Stimulated activated CD8-positive, alpha-beta memory T cell treated with anti-CD3 and anti-CD28 coated beads, Interleukin-12 subunit alpha, Interleukin-12 subunit beta, amount 100 ng/mL, for 24 hours (primary cell): Measurements from ENCODE around the gene RASL10A.
"Not testable (repeated sequence)": the region's sequence is repeated elsewhere in the genome, so short reads cannot be mapped to it uniquely, and the experiment has no call there.

Experiments
- DNase-seq: peaks from one replicate; pipeline ENCODE4 v3.0.0-alpha.2; 2020; ENCODE audit errors: extremely low read depth

The RASL10A gene, protein sequence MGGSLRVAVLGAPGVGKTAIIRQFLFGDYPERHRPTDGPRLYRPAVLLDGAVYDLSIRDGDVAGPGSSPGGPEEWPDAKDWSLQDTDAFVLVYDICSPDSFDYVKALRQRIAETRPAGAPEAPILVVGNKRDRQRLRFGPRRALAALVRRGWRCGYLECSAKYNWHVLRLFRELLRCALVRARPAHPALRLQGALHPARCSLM

DNA sequence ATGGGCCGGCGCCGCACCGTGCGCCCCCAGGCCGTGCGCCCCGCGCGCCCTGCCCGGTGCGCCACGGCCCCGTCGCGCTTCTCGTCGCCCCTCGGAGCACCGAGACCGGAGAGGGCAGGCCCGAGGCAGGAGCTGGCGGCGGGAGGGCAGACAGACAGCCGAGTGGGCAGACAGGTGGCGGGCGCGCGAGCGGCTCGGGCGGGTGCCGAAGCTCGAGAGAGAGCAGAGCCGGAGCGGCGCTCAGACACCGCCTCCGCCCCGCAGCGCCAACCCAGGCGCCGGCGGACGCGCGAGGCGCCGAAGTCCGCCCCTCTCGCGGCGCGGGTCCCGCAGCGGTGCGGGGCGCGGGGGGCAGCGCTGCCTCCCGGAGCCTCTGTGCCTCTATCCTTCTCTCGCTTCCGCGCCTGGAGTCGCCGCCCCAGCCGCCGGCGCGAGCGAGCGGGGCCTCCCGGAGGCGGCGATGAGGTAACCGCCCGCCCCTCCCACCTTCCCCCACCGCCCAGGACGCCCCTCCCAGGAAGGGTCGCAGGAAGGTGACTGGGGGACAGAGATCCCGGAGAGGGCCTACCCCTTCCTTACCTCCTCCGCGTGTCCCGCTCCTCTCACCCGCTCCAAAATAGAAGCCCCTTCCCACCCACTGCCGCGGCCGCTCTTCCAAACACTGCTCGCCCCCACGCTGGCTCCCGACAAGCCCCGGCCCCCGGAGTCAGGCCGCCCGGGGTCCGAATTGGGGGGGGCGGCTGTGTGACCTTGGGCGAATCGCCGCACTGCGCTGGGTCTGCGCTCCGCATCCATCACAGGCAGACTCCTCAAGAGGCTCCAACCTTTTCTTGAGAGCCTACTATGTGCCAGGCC lies at the start of gene RASL10A:
Gene RASL10A (minus strand): TSS at position 412 of the 855 bp plus-strand sequence. CDS start 451 bp downstream, outside the sequence.
- no peak for DNase-seq

DNA sequence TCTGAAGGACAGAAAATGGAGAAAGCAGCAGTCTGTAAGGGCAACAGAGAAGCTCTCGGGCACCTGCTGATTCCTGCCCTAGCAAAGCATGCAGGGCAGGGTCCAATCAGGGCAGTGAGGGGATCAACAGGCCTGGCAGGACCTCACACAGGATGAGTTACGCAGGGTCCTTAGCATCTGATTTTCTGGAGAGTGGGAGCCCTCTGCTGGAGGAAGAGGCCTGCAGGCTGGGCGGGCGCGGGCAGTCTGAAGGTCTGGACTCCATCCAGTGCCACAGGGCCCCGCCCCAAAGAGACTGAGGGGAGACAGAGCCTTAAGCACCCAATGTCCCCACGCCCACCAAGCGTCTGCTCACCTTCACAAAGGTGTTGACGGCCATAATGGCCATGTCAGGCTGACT lies 44.0 kb upstream of the RASL10A start:
- no peak for DNase-seq

DNA sequence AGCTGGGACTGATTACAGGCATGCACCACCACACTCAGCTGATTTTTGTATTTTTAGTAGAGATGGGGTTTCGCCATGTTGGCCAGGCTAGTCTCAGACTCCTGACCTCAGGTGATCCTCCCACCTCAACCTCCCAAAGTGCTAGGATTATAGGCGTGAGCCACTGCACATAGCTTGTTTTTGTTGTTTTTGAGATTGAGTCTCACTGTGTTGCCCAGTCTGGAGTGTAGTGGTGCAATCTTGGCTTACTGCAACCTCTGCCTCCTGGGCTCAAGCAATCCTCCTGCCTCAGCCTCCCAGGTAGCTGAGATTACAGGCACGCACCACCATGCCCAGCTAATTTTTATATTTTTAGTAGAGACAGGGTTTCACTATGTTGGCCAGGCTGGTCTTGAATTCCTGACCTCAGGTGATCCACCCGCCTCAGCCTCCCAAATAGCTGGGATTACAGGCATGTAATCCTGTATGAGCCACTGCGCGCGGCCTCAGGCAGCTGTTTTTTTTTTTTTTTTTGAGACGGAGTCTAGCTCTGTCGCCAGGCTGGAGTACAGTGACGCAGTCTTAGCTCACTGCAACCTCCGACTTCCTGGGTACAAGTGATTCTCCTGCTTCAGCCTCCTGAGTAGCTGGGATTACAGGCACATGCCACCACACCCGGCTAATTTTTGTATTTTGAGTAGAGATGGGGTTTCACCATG lies 41.8 kb upstream of the RASL10A start:
- DNase-seq, result not testable (repeated sequence)

DNA sequence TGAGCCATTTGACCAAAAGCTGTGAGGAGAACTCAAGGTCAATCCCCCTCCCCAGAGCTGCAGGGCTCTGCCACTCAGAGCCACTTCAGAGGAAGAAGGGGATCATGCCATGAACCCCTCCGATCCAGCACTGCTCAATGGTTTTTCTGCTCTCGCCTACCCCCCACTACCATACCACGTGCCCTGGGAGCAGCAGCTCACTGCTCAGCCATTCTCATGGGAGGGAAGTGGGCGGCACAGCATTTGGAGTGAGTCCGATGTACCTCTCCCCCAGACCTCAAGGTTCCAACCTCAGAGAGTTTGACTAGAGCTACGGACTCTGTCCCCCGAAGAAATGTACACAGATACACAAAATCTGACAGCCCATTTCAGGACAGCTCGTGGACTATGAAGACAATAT lies 38.4 kb upstream of the RASL10A start:
- no peak for DNase-seq

DNA sequence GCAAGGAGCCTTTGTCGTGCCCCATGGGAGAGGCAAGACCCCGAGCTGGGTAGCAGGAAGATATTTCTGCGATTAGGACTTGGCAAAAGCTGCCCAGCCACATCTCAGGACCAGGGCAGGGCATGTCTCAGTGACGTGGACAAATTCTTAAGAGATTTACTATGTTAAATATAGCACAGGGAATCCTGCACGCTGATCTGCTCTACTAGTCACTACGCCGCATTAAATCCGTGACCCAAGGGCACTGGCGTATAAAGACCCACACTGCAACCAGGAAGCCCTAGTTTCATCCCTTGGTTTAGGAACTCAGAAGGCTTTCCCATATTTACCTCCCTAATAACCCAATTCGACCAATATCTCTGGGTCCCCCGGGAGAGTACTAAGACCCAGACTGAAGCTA lies 37.8 kb upstream of the RASL10A start:
- DNase-seq, result no peak

DNA sequence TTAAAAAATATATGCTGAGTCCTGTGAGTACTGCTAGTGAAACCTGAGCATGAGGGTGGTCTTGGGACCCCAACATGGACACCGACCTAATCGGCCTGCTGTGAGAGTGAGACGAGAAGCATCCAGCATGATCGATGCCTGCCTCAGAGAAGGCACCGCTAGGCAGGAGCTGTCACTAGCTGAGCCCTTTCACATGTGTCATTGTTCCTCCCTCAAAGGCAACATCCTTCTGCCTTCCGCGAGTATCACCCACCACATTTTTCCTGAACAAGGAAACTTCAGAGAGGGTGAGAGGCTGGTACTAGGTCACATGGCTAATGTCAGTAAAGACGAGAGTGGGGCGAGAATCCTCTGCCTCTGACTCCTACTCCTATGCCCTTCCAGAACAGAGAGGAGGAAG lies 37.3 kb upstream of the RASL10A start:
- DNase-seq, result no peak

DNA sequence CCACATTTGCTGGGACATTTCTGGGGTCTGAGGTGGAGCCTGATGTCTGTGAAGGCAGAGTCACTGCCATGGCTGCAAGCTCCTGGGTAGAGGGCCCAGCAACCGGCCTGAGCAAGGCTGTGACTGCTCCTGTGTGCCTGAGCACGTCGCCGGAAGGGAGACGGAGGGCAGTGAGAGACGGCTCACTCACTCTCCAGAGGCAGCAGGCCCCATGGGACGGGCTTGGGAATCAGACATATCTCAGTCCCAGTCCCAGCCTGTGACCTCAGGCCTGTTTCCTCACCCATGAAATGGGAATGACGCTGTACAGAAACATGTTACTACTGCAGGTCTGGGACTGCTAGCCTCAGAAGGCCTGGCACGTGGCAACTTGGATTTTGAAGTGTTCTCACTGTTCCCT lies 36.4 kb upstream of the RASL10A start:
- DNase-seq, result no peak

DNA sequence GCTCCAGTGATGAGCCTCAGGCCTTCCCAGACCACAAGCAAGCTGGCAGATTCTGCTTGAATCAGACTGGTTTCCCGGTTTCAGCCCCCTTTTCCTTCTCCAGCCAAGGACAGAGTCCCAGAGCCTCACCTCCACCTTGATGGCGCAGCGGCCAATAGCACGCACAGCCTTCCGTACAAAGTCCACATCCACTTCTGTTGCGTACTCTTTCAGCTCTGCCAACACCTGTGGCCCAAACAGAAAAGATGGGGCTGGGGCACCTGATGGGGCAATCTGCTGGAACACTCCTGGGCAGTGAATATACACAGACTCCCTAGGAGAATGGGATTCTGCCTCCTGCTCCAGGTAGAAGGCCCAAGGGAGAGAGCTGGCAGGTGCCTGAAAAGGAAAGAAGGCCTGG lies 35.5 kb upstream of the RASL10A start:
- DNase-seq, result no peak

DNA sequence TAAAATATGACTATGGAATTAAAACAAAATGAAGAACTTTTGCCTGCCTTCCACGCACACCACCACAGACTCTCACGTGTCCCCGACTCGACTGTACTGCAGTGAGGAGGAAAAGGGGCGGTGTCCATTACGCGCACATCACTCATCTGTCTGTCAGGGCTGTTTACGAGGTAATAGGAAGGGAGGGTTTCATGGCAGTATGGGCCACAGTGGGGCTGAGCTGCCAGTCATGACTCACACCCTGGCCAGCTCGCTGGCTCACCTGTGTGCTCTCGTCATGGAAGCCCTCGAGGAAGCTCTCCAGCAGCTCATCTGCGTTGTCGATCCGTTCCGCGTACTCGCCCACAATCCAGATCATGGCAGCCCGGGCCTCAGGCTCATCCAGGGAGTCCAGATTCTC lies 33.5 kb upstream of the RASL10A start:
- DNase-seq, result no peak

DNA sequence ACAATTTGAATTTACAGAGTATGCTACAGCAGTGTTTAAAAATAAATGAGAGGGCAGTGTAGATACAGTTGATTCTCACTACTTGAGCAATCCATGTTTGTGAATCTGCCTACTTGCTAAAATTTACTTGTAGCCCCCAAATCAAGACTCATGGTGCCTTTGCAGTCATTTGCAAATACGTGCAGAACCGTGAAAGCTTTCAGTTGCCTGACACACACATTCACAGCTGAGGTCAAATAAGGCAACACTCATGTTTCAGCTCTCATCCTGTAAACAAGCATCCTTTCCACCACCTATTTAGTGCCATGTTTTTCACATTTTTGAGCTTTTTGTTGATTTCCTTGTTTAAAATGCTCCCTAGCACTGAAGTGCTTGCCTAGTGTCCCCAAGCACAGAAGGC lies 32.5 kb upstream of the RASL10A start:
- DNase-seq, result no peak

DNA sequence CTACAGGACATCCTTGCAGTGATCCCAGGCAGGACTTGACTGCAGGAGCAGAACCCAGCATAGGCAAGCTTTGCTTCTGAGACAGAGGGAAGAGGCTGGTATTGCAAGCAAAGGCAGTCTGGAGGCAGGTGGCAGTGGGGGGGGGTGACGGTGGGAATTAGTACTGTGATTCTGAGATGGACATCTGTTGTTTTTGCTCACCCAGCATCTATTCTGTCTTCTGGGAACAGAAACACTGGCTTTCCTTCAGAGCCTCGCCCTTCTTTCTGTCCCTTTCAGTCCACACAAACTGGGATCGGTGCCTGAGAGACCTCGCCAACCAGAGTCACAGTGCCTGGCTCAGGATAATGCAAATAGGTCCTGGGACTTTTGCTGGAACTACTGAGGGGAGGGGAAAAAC lies 31.2 kb upstream of the RASL10A start:
- no peak for DNase-seq

DNA sequence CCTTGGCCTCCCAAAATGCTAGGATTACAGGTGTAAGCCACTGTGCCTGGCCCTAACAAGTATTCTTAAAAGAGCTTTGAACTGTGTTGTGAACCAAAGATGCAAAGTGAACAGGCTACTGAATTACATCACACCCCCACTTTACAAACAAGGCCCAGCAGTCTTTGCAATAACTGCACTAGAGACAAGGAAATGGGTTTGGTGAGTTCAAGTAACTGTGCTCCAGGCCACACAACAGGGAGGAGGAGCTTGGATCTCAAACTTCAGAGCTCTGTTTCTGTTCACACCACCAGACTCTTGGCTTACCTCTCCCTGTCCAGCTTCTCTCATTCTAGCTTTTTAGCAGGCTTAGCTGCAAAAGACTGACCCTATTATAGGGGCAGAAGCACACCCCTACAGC lies 30.4 kb upstream of the RASL10A start:
- no peak for DNase-seq

DNA sequence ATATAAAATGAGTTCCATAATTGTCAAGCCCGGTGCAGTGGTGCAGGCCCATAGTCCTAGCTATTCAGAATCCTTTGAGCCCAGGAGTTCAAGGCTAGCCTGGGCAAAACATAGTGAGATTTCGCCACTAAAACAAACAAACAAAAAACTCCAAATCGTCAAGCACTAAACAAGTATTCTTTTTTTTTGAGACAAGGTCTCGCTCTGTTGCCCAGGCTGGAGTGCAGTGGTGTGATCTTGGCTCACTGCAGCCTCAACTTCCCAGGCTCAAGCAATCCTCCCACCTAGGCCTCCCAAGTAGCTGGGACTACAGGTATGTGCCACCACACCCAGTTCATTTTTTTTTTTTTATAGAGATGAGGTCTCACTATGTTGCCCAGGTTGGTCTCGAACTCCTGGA lies 29.4 kb upstream of the RASL10A start:
- DNase-seq, result not testable (repeated sequence)

DNA sequence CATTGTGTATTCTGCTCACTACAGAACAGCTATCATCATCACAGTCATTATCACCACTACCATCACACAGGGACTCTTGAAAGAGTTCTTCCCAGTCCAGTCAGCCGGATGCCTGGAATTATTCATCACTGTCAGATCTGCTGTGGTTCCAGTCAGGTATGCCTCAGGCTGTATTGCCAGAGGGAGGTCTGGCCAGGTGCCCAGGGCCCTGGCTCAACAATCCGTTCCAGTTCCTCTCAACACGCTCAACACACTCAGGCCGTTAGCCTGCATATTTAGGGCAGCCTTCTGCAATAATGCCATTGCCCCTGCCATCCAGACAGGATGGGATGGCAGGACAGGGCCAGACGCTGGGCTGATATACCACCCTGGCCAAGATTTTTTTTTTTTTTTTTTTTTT lies 28.6 kb upstream of the RASL10A start:
- DNase-seq, result no peak

DNA sequence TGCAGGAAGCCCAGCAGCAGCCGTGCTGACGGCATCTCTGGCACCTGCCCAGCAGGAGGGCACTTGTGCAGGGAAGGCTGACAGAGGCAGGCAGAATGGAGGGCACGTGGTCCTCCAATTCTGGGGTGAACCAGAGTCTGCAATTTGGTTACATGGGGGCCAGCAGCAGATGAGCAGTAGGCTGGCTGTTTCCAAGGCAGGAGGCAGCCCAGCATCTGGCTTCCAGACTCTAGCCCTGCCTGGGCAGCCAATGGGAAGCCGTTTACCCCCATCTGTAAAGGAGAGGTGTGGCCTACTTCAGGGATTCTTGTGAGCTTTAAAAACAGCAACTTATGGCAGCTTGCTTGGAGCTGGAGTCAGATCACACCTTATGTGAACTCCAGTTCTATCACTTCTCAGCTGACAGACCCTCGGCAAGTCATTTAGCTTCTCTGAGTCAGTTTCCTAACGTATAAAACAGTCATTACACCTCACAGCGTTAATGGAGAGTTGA lies 27.9 kb upstream of the RASL10A start:
- DNase-seq, result no peak

DNA sequence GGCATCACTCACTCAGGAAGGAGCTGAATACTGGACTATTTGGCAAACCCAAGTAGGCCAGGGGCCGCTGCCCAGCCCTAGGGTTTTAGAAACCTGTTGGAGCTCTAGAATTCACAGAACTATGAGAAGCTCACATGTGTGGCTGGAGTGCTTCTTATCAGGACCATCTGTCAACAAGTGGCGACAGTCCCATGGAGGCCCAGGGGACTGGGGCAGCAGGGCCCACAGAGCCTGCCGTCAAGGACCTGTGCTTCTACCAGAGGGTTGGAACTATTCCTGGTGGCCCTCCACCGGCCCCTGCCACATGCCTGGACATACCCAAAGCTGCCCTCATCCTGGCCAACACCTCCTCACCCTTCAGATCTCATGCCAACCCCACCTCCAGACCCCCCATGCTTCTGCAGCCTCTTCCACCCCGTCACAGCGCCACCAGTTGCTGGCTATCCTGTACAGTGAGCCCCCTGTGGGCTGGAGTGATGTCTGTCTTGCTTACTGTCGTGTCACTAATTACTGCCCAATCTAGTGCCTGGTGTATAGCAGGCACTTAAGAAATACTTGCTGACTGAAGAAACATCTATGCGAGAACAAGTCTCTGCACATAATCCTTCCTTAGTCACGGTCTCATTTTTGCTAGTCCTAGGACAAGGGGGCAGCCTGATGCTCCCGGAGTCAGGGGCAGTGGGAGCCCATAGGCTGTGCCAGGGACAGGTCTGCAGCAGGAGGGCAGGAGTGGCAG lies 27.2 kb upstream of the RASL10A start:
- DNase-seq, result no peak

DNA sequence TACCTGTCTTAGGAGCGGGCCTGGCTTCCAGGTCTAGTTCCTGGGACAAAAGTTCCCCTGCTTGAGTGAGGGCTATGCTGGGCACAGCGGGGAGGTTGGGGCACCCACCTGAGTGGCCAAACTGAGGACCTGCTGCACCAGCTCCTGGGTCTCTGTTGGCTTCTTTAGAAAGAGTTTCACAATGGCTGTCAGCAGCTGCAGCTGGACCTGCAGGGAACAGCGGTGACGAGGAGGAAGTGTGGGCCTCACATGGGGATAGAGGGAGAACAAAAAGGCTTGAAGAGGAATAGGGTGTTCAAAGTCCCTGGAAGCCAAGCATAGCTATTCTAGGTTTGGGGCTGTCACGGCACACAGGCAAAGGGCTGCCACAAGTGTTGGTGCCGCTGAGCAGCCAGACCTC lies 26.7 kb upstream of the RASL10A start:
- DNase-seq, result no peak

DNA sequence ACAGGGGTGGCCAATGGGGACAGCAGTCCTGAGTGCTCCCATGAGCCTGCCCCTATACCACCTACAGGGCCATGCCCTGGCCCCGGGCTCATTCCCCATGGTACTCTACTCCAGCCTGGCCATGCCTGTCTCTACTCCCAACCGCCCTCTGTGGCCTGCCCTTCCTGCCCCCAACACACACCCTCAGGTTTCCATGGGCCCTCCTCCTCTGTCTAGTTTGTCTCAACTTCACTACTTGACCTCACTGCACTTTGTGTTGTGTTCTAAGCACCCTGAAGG lies 26.3 kb upstream of the RASL10A start:
- DNase-seq, result no peak

DNA sequence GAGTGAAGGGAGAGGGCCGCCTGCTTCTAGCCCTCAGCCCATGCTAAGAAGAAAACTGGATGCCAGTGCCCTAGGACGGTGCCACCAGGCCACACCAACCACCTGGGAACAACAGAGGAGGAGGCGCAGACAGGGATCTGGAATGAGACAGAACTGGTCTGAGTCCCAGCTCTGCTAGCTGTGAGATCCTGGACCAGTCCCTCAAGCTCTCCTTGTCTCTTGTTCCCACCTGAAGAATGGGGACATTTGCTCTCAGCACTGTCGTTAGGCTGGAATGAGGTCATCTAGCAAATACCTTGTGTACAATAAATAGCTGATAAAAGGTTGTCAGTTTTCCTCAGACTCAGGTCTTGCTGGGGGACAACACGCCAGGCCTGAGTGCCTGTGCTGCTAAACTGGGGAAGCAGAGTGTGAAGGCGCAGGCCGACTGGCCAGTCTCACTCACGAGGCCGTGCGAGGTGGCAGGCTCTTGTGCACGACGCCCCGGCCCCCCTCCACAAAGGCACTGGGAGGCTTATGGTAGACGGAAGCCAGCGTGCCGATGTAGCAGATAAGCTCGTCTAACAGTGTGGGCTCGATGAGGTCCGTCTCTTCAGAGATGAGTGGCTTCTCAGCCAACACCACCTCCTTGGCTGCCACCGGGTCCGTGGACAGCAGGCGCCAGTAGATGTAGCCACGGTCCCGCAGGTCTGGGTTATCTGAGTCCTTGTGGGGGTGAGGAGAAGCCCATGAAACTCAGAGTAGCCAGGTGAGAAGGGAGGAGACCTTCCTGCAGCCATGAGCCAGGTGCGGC lies 25.8 kb upstream of the RASL10A start:
- no peak for DNase-seq

DNA sequence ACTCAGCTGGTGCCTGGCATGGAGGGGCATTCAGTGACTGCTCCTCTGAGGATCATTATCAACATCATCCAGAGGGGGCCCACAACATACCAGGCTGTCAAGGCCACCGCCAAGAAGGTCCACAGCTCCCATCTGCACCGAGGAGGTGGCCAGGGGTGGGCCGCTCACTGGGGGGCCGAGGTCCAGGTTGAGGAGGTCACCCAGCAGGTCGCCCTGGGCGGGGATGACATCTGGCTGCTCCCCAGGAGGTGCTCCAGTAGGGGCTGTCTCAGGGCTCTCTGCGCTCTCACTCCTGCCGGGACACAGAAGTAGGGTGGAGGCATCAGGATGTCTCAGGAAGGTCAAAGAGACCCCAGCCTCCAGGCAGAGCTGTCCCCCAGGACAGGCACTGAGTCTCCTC lies 25.1 kb upstream of the RASL10A start:
- no peak for DNase-seq
